ENCODE measurements around the gene ZNF33B.
A peak's percentile ranks its signal among the peaks of the same experiment; 100 is the strongest.
"Not testable (repeated sequence)": the region's sequence is repeated elsewhere in the genome, so short reads cannot be mapped to it uniquely, and the experiment has no call there.

The ZNF33B gene

DNA sequence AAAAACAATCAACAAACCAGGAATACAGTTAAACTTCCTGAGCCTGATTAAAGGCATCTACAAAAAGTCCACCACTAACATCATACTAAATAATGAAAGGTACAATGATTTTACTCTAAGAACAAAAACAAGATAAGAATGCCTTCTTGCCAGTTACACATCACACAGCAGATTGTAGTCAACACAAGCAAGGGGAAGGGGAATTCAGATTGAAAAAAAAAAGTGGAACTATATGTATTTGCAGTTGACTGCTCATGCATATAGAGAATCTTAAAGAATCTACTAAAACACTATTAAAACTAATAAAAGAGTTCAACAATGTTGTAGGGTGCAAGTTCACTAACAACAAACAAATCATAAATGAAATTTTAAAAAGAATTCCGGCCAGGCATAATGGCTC lies 28.5 kb downstream of the ZNF33B start:
- no peak for DNase-seq

DNA sequence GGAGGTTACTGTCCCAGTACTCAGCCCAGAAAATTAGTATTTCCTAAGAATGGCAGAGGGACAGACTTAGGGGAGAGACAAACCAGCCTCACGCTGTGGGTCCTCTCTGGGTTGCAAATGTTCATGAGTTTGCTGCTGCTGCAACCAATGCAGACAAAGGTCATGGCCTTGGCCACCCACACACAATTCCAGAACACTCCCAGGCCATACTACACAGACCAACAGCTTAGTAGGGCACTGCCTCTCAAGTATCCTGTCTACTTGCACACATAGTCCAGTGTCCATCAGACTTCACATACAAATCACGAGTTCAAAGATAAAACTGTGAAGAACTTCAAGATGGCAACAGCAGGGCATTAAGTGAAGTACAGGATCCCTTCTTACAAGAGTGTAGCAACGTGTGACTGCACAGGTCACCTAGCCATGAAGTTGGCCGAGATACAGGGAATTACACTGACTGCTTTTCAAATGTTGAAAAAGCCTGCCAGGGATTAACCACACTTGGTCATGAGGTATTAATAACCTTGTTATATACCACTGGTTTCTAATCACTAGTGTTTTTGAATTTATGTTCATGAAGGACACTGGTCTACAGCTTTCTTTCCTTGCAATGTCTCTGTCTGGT lies 40.0 kb downstream of the ZNF33B start:
- no peak for DNase-seq

DNA sequence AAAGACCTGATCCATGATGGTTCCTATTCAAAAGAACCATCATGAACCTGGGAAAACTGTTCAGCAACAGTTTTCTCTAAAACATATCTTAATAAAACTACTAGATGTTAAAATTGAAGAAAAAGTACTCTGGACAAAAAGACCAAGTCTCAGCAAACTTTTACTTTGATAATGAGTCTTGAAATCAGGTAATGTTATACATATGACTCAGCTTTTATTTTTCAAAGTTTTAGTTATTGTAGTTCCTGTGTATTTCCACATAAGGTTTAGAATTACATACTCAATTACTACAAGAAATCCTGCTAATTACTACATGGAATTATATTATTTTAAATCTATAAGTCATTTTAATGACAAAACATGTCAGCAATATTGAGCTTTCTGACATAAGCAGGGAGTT lies 42.2 kb downstream of the ZNF33B start:
- no peak for DNase-seq

DNA sequence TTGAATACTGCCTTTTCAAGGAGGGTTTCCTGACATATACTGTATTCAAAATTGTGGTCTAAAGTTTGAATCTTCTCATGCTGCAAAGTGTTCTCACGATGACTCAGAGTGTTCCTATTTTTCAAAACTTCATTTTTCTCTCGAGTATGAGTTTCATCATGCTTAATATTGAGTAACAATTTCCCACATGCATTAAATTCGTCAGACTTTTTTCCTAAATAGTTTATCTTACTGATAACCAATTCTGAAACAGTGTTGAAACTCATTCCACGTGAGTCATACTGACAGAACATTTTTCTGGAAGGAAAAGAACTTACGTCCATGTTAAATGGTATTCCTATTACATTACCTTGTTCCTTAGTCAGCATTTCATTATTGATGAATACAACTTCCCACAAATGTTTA lies 44.1 kb downstream of the ZNF33B start:
- DNase-seq = no peak

DNA sequence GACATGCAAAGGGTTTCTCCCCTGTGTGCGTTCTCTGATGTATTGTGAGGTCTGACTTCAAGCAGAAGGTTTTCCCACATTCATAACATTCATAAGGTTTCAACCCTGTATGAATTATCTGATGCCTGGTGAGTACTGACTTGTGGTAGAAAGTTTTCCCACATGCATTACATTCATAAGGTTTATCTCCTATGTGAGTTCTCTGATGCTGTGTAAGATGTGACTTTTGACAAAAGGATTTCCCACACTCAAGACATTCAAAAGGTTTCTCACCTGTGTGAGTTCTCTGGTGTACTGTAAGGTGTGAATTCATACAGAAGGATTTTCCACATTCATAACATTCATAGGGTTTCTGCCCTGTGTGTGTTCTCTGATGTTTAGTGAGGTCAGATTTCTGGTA lies 45.1 kb downstream of the ZNF33B start:
- DNase-seq = no peak

DNA sequence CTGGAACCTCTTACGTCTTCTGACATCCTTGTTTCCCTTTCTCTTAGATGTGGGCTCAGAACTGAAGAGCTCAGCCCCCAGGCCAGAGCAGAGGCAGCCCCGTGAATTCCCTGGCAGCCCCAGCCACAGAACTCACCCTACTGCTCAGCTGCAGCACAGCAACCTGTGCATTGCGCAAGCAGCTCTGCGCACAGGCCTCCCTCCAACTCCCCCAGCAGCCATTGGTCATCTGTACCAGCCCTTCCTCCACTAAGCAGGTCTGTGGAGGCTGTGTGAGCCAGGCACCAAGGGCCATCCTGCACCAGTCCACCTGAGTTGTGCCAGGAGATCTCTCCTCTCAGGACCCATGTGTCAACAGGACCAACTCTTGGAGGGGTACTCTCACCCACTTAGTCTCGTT lies 54.5 kb downstream of the ZNF33B start:
- no peak for DNase-seq

DNA sequence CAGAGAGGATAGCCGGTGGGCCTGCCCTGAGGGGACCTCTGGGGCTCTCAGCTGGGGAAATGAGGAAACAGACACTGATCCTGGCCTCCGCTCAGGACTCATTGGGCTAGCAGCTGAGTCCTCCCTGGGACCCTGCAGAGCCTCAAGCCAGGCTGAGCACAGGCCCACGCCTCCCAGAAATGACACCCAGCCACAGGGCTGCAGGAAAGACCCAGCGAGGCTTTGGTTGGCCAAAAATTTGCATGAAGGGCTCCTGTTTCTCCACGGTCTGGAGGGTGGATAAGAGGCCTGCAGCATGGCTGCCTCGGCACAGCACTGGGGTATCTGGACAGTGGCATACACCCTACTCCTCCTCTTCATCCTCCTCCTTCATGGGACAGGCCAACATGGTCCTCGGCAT lies 60.4 kb downstream of the ZNF33B start:
- DNase-seq = no peak

DNA sequence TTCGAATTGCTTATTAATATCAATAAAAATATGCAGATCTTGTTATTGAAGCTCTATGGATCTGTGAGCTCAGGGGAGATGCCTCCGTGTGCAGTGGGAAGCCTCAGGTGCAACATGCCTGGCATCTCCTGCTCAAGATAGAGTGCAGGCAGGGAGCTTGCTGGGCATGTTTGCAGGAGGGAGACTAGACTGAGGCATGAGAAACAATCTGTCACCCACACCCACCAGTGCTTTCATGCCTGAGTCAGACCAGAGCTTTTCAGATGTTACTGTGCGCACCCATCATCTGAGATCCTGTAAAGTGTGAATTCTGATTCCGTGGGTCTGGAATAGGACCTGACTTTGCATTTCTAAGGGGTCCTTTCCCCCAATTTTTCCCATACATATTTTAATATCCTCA lies 62.0 kb downstream of the ZNF33B start:
- DNase-seq = no peak

DNA sequence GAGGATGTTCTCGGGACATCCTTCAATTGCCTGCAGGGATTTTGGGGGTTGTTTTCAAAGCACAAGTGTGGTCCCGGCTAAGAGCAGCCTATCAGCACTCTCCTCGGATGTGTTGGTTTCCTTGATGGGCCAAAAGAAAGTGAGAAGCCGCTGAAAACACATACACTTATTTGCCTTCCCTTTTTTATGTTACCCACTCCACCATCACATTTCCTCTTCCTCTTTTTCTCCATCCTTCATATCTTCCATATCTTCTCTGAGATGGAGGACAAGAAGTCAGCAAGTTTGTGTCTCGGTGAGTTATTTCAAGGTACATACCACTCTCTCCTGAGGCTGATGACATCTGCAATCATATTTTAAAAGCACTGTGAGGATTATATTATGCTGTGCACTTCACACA lies 64.0 kb downstream of the ZNF33B start:
- no peak for DNase-seq

DNA sequence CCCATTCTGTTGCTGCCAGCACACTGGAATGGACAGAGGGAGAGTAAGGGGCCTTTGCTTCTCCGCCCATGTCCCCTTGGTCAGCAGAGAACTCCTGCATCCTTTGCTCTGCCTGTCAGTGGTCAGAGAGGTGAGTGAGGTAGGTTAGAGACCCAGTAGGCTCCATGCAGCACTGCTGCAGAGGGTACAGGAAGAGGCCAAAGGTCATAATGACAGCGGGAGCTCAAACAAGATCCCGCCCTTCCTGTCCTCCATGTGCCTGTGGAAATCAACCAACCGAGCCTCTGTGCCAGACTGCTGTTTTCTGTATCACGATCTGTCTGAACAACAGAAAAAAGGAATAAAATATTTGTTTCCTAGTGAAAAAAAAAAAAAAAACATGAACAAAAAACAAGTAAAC lies 81.4 kb downstream of the ZNF33B start:
- DNase-seq = no peak

DNA sequence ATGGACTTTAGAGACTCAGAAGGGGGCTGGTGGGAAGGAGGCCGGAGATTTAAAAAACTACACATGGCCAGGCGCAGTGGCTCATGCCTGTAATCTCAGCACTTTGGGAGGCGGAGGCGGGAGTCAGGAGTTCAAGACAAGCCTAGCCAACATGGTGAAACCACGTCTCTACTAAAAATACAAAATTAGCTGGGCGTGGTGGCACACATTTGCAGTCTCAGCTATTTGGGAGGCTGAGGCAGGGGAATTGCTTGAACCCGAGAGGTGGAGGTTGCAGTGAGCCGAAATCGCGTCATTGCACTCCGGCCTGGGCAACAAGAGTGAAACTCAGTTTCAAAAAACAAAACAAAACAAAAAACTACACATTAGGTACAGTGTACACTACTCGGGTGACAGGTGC lies 84.8 kb downstream of the ZNF33B start:
- DNase-seq = not testable (repeated sequence)

DNA sequence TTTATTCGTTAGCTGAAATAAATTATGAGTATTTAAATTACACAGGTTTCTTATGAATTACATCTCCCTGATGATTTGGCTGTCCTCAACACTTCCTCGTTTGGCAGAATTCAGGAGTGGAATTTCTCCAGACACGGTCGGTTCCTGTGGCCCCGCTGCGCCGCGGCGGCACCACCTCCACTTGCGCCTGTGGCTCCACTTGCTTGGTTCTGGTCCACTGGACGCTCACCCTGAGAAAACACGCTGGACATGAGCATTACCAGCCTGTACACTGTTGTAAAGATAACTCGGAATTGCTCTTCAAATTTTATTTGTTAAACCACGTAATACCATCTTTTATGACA lies 85.3 kb downstream of the ZNF33B start:
- no peak for DNase-seq

DNA sequence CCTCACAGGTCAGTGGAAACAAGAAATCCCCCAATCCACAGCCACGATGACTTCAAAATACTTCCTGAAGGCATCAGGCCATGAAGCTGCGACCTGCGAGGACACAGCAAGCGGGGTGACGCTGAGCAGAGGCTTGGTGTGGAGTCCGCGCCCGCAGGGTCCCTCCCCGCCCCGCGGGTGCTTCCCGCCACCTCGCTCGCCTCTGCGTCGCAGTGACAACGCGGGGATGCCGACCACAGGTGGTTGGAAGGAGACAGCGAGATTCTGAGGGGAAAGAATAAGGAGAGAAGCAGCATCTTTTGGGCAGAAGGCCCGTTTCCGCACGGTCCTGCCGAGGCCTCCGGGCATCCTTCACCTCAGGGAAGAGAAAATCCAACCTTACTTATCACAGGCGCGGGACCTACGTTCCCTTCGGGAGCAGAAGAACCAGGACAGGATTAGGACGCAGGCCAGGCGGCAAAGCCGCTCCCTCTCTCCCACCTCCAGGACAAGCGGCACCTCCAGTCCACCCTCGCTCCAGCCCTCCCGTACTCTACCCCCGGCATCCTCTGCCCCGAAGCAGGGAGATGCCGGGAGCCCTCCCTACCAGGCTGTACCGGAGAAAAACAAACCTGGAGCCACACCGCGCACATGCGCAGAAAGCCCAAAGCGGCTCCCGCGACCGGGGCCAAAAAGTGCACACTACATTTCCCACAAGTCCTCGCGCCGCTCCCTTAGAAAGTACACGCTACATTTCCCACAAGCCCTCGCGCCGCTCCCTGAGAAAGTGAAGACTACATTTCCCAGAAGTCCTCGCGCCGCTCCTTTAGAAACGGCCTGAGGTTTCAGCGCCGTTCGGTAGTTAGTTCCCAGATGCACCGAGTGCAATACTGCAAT lies 85.9 kb downstream of the ZNF33B start:
- peak; percentile 60 for DNase-seq

DNA sequence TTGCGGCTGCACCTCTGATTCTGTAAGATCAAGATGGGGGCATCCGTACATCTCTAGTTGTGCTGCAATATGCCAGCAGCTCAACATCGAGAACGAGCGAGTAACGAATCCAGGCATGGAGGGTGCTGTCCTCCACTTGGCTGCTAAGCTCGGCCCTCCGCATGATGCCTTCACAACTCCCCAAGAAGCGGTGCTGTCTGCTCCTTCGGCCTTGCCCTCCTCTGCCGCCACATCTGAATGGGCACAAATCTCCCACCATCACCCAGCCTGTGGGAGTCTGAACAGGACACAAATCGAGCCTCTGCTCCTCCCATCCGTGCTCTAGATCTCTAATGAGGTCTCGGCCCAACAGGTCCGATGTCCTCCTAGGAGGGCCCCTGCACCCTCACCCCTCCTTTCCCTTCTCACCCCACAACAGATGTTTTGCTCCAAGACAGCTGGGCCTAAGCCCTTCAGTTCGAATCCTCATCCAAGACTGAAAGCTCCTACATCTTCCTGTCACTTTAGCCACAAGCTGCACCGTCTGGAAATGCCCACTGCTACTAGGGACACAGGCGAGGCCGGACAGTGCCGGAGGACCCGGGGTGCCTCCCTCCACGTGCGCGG lies 86.7 kb downstream of the ZNF33B start:
- no peak for DNase-seq

DNA sequence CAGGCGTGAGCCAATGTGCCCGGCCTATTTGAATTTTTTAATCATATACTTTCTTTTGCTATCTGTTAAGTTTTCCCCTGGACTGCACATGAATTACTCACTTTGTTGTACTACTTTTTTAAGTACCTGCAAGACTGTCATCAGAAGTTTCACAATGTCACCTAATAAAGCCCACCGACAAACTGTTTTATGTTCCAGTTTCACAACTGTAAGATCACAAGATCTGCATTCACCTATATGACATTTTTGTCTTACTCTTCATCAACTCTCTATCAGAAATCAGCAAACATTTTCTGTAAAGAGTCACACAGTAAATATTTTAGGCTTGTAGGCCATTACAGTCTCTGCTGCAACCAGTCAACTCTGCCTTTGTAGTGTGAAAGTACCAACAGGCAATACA lies 88.5 kb downstream of the ZNF33B start:
- no peak for DNase-seq

DNA sequence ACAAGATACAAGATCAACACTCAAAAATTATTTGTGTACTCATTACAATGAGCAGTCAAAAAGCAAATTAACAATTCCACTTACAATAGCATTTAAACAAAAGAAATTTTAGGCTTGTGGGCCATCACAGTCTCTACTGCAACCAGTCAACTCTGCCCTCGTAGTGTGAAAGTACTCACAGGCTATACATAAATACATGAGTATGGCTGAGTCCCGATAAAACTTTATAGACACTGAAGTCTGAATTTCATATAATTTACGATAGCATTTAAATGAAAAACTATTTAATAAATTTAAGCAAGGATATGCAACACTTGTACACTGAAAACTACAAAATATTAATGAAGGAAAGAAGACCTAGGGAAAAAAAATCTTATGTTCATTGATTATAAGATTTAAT lies 90.1 kb downstream of the ZNF33B start:
- no peak for DNase-seq

DNA sequence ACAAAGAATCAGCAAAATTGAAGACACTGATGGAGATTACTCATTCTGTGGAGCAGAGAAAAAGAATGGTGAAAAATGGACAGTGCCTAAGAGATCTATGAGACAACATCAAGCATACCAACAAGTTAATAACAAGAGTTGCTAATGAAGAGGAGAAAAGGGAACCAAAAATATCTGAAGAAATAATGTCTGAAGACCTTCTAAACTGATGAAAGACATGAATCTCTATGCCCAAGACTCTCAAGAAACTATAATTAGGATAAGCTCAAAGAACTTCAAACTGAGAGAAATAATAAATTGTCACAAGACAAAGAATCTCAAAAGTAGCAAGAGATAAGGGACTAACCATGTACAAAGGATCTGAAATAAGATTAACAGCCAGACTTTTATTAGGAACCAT lies 93.4 kb downstream of the ZNF33B start:
- no peak for DNase-seq

DNA sequence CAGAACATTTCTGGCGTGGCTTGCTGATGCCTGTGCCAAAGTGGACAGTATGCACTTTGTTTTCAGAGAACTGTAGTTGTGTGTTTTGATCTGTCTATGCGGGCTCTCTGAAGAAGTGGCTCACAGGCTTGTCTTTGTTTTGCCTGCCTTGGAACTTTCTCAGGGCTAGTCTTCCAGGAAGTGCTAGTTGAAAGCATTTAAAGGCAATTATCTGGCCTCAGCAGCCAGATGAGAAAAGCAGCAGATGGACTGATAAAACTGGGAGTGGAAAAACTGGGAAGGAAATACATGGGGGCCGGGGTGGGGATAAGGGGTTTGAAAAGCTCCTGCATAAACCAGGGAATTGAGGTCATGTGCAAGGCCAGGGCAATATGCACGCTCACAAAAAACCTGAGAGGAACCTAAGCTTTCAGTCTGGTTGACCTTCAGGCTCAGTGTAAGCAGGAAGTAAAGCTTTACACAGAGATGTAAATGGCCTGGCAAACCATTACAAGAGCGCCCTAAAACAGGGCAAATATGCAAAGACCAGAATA lies 94.5 kb downstream of the ZNF33B start:
- DNase-seq = no peak

Data from NCI-H2029 treated with DMSO at 0.1 percent for 48 hours (cell line).